BE2C (cell line): Measurements from ENCODE around the gene ADAMTS1.

Experiments used
- DNase-seq: peaks from one replicate; pipeline ENCODE4 v3.0.0-alpha.2; 2020
- H3K27me3 ChIP-seq: fragments of 250-450 bp; sonication (Bioruptor Pico); 2 replicates; pipeline ENCODE4 v1.5.1; 2020; ENCODE audit warnings: mild to moderate bottlenecking
- H3K36me3 ChIP-seq: fragments of 250-450 bp; sonication (Bioruptor Pico); 2 replicates; pipeline ENCODE4 v1.5.1; 2020; ENCODE audit warnings: mild to moderate bottlenecking
- H3K4me1 ChIP-seq: fragments of 250-450 bp; sonication (Bioruptor Pico); 2 replicates; pipeline ENCODE4 v1.5.1; 2020
- H3K4me3 ChIP-seq: 2 replicates; pipeline ENCODE4 v1.5.1; 2011; ENCODE audit warnings: low read depth, low read length
- H3K9me3 ChIP-seq: fragments of 250-450 bp; sonication (Bioruptor Pico); 2 replicates; pipeline ENCODE4 v1.5.1; 2020
- CTCF ChIP-seq: IDR thresholded peaks from 2 replicates; pipeline ENCODE4 v1.5.1; 2012; ENCODE audit warnings: mild to moderate bottlenecking, low read depth, low read length

The ADAMTS1 gene

GRCh38 chr21:26842974-26843932, 2.0 kb downstream of the ADAMTS1 start:
- peak; percentile 95 for DNase-seq
- H3K4me3 ChIP-seq, result peak overlapping the region; percentile 95
- peak; percentile 48 for TF ChIP-seq CTCF
- 0 out of 2 replicates have a peak, but pooled peaks cover 2% of the 10 kb centered on the region for H3K4me1 ChIP-seq
- no peaks in the 10 kb centered on the region for H3K9me3 ChIP-seq
- H3K27me3 ChIP-seq, result no peaks in the 10 kb centered on the region
- peaks cover 45% of the 10 kb centered on the region for H3K36me3 ChIP-seq

- Histone ChIP-seq H3K27me3 (no peaks in the 10 kb centered on the region), H3K36me3 (peaks cover 54% of the 10 kb centered on the region), H3K4me3 (peak overlapping the region; percentile 95), H3K4me1 (0 out of 2 replicates have a peak, but pooled peaks cover 2% of the 10 kb centered on the region), H3K9me3 (no peaks in the 10 kb centered on the region)
- no peak for TF ChIP-seq CTCF
- DNase-seq, result peak; percentile 27
Observed at GRCh38 chr21:26842300-26842699, 2.9 kb downstream of the ADAMTS1 start.

- peaks cover 67% of the 10 kb centered on the region for H3K36me3 ChIP-seq
Observed at GRCh38 chr21:26840912-26841311, 4.3 kb downstream of the ADAMTS1 start.

GRCh38 chr21:26840201-26840600, 5.0 kb downstream of the ADAMTS1 start:
- peaks cover 74% of the 10 kb centered on the region for H3K36me3 ChIP-seq
- no peak for DNase-seq

More at GRCh38 chr21:26840912-26841311, 4.3 kb downstream of the ADAMTS1 start:
- Histone ChIP-seq H3K27me3 (no peaks in the 10 kb centered on the region), H3K4me3 (peak overlapping the region; percentile 14), H3K4me1 (0 out of 2 replicates have a peak, but pooled peaks cover 2% of the 10 kb centered on the region), H3K9me3 (no peaks in the 10 kb centered on the region)
- DNase-seq, result peak; percentile 81
- TF ChIP-seq CTCF, result peak; percentile 30

GRCh38 chr21:26837539-26837938, 7.7 kb downstream of the ADAMTS1 start:
- 0 out of 2 replicates have a peak, but pooled peaks cover 2% of the 10 kb centered on the region for H3K4me1 ChIP-seq
- H3K36me3 ChIP-seq, result peaks cover 76% of the 10 kb centered on the region
- DNase-seq, result peak; percentile 36
- H3K27me3 ChIP-seq, result no peaks in the 10 kb centered on the region
- H3K9me3 ChIP-seq, result no peaks in the 10 kb centered on the region
- H3K4me3 ChIP-seq, result no peak overlapping the region
- TF ChIP-seq CTCF, result peak; percentile 33

More at GRCh38 chr21:26840201-26840600, 5.0 kb downstream of the ADAMTS1 start:
- no peak for TF ChIP-seq CTCF
- peak overlapping the region; percentile 14 for H3K4me3 ChIP-seq
- no peaks in the 10 kb centered on the region for H3K9me3 ChIP-seq
- H3K4me1 ChIP-seq, result 0 out of 2 replicates have a peak, but pooled peaks cover 2% of the 10 kb centered on the region
- H3K27me3 ChIP-seq, result no peaks in the 10 kb centered on the region

GRCh38 chr21:26836528-26836927, 8.7 kb downstream of the ADAMTS1 start:
- Histone ChIP-seq H3K36me3 (peaks cover 66% of the 10 kb centered on the region), H3K4me1 (0 out of 2 replicates have a peak, but pooled peaks cover 2% of the 10 kb centered on the region), H3K9me3 (no peaks in the 10 kb centered on the region), H3K27me3 (no peaks in the 10 kb centered on the region), H3K4me3 (no peak overlapping the region)
- TF ChIP-seq CTCF, result no peak
- DNase-seq, result no peak
